ENCODE data around the gene FAM3C. TPM values are rescaled to one million over a fixed set of nuclear protein-coding genes. Genes with fewer than 3 reads are reported as not detected.
"Not testable (repeated sequence)": the region's sequence is repeated elsewhere in the genome, so short reads cannot be mapped to it uniquely, and the experiment has no call there.

Gene FAM3C
- total and polyA plus RNA-seq, 4 donors = 26.3 to 62.2 (median 37.6) TPM

DNA sequence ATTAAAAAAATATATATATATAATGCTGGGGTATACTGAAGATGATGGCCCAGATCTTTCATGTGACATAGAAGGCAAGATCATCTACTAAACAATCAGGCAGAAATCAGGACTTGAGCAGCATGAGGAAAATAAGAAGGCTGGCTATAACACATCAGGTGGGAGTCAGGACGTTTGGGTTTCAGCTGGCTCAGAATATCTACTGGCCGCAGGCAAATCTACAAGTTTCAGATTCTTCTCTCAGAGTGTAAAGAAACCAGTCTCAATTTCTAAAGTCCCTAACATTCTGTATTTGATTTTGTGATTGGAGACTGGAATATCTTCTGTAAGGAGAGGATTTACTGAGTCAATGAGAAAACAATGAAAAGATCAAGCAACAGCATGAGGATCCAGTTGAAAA, 37.7 kb upstream of the FAM3C start:
- WGBS, 2 donors = 90 to 92% methylated on average over 2 of the region's 2 CpGs
- Histone ChIP-seq H3K4me3 (no peak overlapping the region), H3K27ac (ENCODE audit: low read depth in 1 of 2, low read length in 1 of 2) (no peak overlapping the region), H3K9ac (ENCODE audit: insufficient read depth in 1 of 2, low read length in 2 of 2) (no peak overlapping the region), H3K36me3 (ENCODE audit: control insufficient read depth in 4 of 4, insufficient read depth in 4 of 4, low read length in 4 of 4) (no peaks in the 10 kb centered on the region), H3K27me3 (ENCODE audit: control insufficient read depth in 3 of 3, insufficient read depth in 3 of 3, low read length in 2 of 3) (no peaks in the 10 kb centered on the region), H3K4me1 (ENCODE audit: control insufficient read depth in 5 of 5, insufficient read depth in 5 of 5, low read length in 5 of 5) (peaks cover 0 to 8% (median 0%) of the 10 kb centered on the region in 5 donors), H3K9me3 (ENCODE audit: control insufficient read depth in 4 of 4, insufficient read depth in 3 of 4, low read length in 3 of 4) (no peaks in the 10 kb centered on the region)
- no peak for ATAC-seq (ENCODE audit: insufficient read depth, low FRiP score)
- DNase-seq = no peak
- TF ChIP-seq, protein P1, sequence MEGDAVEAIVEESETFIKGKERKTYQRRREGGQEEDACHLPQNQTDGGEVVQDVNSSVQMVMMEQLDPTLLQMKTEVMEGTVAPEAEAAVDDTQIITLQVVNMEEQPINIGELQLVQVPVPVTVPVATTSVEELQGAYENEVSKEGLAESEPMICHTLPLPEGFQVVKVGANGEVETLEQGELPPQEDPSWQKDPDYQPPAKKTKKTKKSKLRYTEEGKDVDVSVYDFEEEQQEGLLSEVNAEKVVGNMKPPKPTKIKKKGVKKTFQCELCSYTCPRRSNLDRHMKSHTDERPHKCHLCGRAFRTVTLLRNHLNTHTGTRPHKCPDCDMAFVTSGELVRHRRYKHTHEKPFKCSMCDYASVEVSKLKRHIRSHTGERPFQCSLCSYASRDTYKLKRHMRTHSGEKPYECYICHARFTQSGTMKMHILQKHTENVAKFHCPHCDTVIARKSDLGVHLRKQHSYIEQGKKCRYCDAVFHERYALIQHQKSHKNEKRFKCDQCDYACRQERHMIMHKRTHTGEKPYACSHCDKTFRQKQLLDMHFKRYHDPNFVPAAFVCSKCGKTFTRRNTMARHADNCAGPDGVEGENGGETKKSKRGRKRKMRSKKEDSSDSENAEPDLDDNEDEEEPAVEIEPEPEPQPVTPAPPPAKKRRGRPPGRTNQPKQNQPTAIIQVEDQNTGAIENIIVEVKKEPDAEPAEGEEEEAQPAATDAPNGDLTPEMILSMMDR (IDR thresholded peaks at IDR 0.05; ENCODE audit: control extremely low read depth, extremely low read depth) = no peak

DNA sequence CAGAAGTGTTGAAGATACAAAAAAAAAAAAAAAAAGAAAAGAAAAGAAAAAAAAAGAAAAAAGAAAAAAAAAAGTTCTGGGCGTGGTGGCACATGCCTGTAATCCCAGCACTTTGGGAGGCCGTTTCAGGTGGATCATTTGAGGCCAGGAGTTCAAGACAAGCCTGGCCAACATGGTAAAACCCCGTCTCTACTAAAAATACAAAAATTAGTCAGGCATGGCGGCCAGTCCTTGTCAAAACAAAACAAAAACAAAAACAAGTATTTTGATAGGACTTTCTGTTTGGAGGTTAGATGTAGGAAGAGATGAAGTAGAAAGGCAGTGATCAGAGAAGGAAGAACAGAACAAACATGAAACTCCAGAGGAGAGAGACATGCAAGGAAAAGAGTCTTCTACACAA, 36.4 kb upstream of the FAM3C start:
- not testable (repeated sequence) for H3K36me3 ChIP-seq (ENCODE audit: control insufficient read depth in 4 of 4, insufficient read depth in 4 of 4, low read length in 4 of 4); H3K4me1 ChIP-seq (ENCODE audit: control insufficient read depth in 5 of 5, insufficient read depth in 5 of 5, low read length in 5 of 5); H3K27ac ChIP-seq (ENCODE audit: low read depth in 1 of 2, low read length in 1 of 2); ATAC-seq (ENCODE audit: insufficient read depth, low FRiP score); H3K4me3 ChIP-seq; H3K9me3 ChIP-seq (ENCODE audit: control insufficient read depth in 4 of 4, insufficient read depth in 3 of 4, low read length in 3 of 4); DNase-seq; H3K9ac ChIP-seq (ENCODE audit: insufficient read depth in 1 of 2, low read length in 2 of 2); H3K27me3 ChIP-seq (ENCODE audit: control insufficient read depth in 3 of 3, insufficient read depth in 3 of 3, low read length in 2 of 3)
- WGBS, 2 donors = 88 to 91% methylated on average over 4 of the region's 4 CpGs

DNA sequence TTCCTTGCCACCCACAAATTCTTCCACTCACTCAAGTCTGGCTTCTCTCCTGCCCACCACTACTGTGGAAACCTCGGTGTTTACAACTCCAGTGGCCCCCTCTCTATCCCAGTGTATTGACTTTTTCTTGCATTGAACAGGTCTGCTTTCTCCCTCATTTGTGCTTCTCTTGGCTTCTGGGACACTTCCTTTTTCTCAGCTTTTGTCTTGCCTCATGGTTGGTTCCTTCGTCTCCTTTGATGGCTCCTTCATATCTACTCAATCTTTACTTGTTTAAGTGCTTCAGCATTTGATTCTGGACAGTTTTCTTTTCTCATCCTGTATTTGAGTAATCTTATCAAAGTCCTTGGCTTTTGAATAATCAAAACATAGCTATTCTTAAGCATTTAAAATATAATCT, 35.9 kb upstream of the FAM3C start:
- no peak for ATAC-seq (ENCODE audit: insufficient read depth, low FRiP score)
- 90 to 94% methylated on average over 2 of the region's 2 CpGs for WGBS, 2 donors
- no peaks in the 10 kb centered on the region for H3K9me3 ChIP-seq (ENCODE audit: control insufficient read depth in 4 of 4, insufficient read depth in 3 of 4, low read length in 3 of 4)

DNA sequence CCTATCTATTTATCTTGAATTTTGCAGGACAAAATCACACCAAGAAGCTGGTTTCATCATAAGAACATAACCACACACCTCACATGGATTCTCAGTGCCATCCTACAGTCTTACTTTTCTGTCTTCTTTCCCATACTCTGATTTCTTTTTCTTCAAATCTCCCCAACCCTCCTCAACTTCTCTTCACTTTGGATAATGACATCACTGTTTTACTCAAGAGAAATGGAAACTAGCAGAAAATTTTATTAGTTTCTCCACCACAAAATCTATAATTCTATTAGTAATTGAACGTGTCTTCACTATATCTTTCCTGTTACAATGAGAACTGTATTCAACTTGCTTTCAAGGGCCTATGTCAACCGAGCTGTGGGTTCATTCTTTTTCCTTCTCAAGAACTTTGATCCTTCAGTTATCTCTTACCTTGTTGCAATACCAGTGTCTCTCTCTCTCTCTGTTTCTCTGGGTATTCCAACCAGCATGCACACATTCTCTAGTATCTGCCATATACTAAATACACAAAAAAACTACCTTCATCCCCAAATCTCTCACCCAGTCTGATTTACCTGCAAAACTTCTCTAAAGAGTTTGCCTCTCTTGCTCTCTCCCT, 35.4 kb upstream of the FAM3C start:
- Histone ChIP-seq H3K27ac (ENCODE audit: low read depth in 1 of 2, low read length in 1 of 2) (no peak overlapping the region), H3K9me3 (ENCODE audit: control insufficient read depth in 4 of 4, insufficient read depth in 3 of 4, low read length in 3 of 4) (no peaks in the 10 kb centered on the region), H3K36me3 (ENCODE audit: control insufficient read depth in 4 of 4, insufficient read depth in 4 of 4, low read length in 4 of 4) (no peaks in the 10 kb centered on the region), H3K4me3 (no peak overlapping the region), H3K4me1 (ENCODE audit: control insufficient read depth in 5 of 5, insufficient read depth in 5 of 5, low read length in 5 of 5) (no peaks in the 10 kb centered on the region), H3K27me3 (ENCODE audit: control insufficient read depth in 3 of 3, insufficient read depth in 3 of 3, low read length in 2 of 3) (no peaks in the 10 kb centered on the region), H3K9ac (ENCODE audit: insufficient read depth in 1 of 2, low read length in 2 of 2) (no peak overlapping the region)
- TF ChIP-seq, protein P1 (IDR thresholded peaks at IDR 0.05; ENCODE audit: control extremely low read depth, extremely low read depth) = no peak
- ATAC-seq (ENCODE audit: insufficient read depth, low FRiP score) (no peak), DNase-seq (no peak)
- 87 to 97% methylated on average over 2 of the region's 2 CpGs for WGBS, 2 donors

More for the DNA sequence above, 35.9 kb upstream of the FAM3C start:
- Histone ChIP-seq H3K4me3 (no peak overlapping the region), H3K9ac (ENCODE audit: insufficient read depth in 1 of 2, low read length in 2 of 2) (no peak overlapping the region), H3K4me1 (ENCODE audit: control insufficient read depth in 5 of 5, insufficient read depth in 5 of 5, low read length in 5 of 5) (no peaks in the 10 kb centered on the region), H3K36me3 (ENCODE audit: control insufficient read depth in 4 of 4, insufficient read depth in 4 of 4, low read length in 4 of 4) (no peaks in the 10 kb centered on the region), H3K27ac (ENCODE audit: low read depth in 1 of 2, low read length in 1 of 2) (no peak overlapping the region), H3K27me3 (ENCODE audit: control insufficient read depth in 3 of 3, insufficient read depth in 3 of 3, low read length in 2 of 3) (no peaks in the 10 kb centered on the region)
- no peak for DNase-seq
- TF ChIP-seq, protein P1 (IDR thresholded peaks at IDR 0.05; ENCODE audit: control extremely low read depth, extremely low read depth) = no peak

Data from lung (tissue), 12 donors.